Mesodermal cell (in vitro differentiated cells): ENCODE data around the gene SMIM32.

Source experiments
- H3K27ac ChIP-seq: 2 replicates; pipeline ENCODE4 v1.7.0; 2013; ENCODE audit warnings: mild to moderate bottlenecking, low read depth, low read length, moderate library complexity; ENCODE audit not compliant: severe bottlenecking
- H3K36me3 ChIP-seq: 2 replicates; pipeline ENCODE4 v1.7.1; 2013; ENCODE audit warnings: mild to moderate bottlenecking, low read length, moderate library complexity; ENCODE audit not compliant: control insufficient read depth, insufficient read depth
- H3K4me1 ChIP-seq: one replicate; pipeline ENCODE4 v1.7.1; 2013; ENCODE audit warnings: mild to moderate bottlenecking, low read length; ENCODE audit not compliant: insufficient read depth, control insufficient read depth, poor library complexity, severe bottlenecking
- H3K4me3 ChIP-seq: 2 replicates; pipeline ENCODE4 v1.7.0; 2013; ENCODE audit warnings: low read length, control low read depth, mild to moderate bottlenecking; ENCODE audit not compliant: insufficient read depth, poor library complexity, severe bottlenecking; ENCODE audit errors: extremely low read depth
- H3K9me3 ChIP-seq: 2 replicates; pipeline ENCODE4 v1.7.1; 2013; ENCODE audit warnings: mild to moderate bottlenecking, low read length, moderate library complexity; ENCODE audit not compliant: control insufficient read depth
- WGBS, 2 experiments: methylation state at CpG; one replicate each; pipeline ENCODE4 v1.1.5; 2013; ENCODE audit warnings: missing lambda C conversion rate in 2 of 2; ENCODE audit not compliant: insufficient coverage in 2 of 2; 5-methylcytosine and 5-hydroxymethylcytosine counted together

SMIM32 gene

GRCh38 chr5:136186796-136187195, 6.2 kb downstream of the SMIM32 start:
- no peak overlapping the region for H3K27ac ChIP-seq
- H3K4me1 ChIP-seq = no peaks in the 10 kb centered on the region
- peaks cover 32% of the 10 kb centered on the region for H3K36me3 ChIP-seq
- H3K4me3 ChIP-seq = no peak overlapping the region
- no peaks in the 10 kb centered on the region for H3K9me3 ChIP-seq
- 100% methylated on average over 2 of the region's 2 CpGs for WGBS, 2 experiments

DNA sequence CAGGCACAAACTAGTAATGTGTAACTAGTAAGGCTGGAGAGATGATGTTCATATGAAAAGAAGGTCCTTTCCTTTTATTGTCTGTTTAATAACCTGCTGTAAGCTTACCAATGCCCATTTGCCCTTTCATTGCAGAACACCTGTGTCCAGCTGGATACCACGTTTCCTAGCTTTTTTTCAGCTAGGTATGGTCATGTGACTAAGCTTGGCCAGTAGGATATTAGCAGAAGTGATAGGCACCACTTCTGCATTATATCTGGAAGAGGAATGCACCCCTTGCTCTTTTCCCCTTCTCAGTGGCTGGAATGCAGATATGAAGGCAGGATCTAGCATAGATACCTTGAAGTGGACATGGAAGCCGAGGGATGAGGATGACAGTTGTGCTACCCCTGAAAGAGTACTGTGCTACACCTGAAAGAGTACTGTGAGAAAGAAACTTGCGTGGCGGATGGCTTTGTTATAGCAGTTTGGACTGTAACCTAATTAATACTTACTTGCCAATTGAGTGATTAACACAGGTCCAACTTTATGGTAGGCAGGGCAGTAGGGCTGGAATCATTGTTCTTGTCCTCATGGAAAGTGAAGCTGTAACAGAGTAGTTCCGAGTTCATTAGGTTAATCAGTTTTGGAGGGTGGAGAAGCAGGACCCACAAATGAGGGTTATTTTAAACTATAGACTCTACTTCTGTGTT, 6.8 kb downstream of the SMIM32 start:
- peaks cover 35% of the 10 kb centered on the region for H3K36me3 ChIP-seq
- H3K4me1 ChIP-seq = no peaks in the 10 kb centered on the region
- 95 to 100% methylated on average over 1 to 2 of the region's 5 CpGs for WGBS, 2 experiments
- no peaks in the 10 kb centered on the region for H3K9me3 ChIP-seq
- H3K4me3 ChIP-seq = no peak overlapping the region
- no peak overlapping the region for H3K27ac ChIP-seq

DNA sequence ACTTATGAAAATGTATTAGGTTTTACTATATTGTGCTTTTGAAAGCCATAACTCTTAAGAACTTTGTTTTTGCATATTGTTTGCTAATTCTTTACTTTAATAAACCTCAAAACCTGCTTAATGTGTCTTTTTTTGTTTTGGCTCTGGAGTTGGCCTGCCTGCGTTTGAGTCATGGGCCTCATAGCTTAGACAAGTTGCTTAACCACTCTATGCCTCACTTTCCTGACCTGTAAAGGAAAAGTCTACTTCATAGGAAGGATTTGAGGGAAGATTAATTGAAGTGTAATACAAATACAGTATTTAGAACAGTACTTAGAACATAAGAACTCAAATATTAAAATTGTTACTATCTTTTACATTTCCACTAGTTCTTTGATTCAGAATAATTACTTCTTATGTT, 10.3 kb downstream of the SMIM32 start:
- Histone ChIP-seq H3K36me3 (peaks cover 43% of the 10 kb centered on the region), H3K9me3 (no peaks in the 10 kb centered on the region), H3K4me3 (no peak overlapping the region), H3K4me1 (no peaks in the 10 kb centered on the region), H3K27ac (no peak overlapping the region)
- WGBS, 2 experiments = no CpG with 5 or more reads among the region's 1 CpG

DNA sequence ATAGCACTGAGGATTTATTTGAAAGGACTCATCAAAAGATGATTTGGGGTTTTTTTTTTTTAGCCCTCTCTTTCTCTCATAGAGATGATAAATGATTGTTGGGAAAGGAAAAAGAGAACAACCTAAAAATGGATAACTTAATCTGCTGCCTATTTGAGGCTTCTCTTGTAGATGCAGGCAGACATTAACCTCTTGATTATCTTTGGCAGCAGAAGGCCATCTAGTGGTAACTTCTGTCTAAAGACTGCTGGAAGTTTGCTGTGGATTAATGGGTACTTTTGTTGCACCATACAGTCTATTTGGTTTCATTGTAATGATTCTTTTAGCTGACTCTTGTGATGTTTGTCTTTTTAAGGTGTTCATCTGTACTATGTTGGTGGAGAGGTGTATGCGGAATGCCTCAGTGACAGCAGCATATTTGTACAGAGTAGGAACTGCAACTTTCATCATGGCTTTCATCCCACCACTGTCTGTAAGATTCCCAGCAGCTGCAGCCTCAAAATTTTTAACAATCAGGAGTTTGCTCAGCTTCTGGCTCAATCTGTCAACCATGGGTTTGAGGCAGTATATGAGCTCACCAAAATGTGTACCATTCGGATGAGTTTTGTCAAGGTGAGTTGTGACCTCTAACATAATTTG, 18.8 kb downstream of the SMIM32 start:
- Histone ChIP-seq H3K36me3 (peaks cover 68% of the 10 kb centered on the region), H3K27ac (no peak overlapping the region), H3K4me3 (no peak overlapping the region), H3K9me3 (no peaks in the 10 kb centered on the region), H3K4me1 (no peaks in the 10 kb centered on the region)
- 56% methylated on average over 1 of the region's 2 CpGs; no CpG with 5 or more reads in 1 of the 2 experiments for WGBS, 2 experiments

- 95 to 100% methylated on average over 3 of the region's 3 CpGs for WGBS, 2 experiments
- no peak overlapping the region for H3K27ac ChIP-seq
- no peaks in the 10 kb centered on the region for H3K4me1 ChIP-seq
- no peak overlapping the region for H3K4me3 ChIP-seq
- H3K36me3 ChIP-seq = peaks cover 64% of the 10 kb centered on the region
- no peaks in the 10 kb centered on the region for H3K9me3 ChIP-seq
Observed at GRCh38 chr5:136169218-136169617, 23.7 kb downstream of the SMIM32 start.

DNA sequence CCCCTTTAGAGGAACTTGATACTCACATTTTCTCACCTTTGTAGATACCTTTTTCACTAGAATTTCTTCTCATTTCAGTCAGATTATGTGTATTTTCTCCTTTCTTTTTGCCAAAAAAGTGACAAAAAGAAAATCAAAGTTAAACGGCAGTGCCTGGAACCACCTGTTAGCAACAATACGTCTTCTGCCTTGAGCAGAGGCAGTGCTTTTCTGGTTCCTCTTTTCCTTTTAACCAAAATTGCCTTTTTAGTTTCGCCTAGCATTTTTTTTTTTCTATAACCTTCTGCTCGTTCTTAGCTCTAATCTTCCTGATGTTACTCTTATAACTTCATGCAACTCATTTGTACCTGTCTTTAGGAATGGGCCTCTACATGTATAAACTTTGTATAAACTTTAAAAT, 26.1 kb downstream of the SMIM32 start:
- Histone ChIP-seq H3K4me3 (no peak overlapping the region), H3K36me3 (peaks cover 68% of the 10 kb centered on the region), H3K27ac (no peak overlapping the region), H3K9me3 (no peaks in the 10 kb centered on the region), H3K4me1 (no peaks in the 10 kb centered on the region)
- 97 to 100% methylated on average over 3 to 4 of the region's 4 CpGs for WGBS, 2 experiments

DNA sequence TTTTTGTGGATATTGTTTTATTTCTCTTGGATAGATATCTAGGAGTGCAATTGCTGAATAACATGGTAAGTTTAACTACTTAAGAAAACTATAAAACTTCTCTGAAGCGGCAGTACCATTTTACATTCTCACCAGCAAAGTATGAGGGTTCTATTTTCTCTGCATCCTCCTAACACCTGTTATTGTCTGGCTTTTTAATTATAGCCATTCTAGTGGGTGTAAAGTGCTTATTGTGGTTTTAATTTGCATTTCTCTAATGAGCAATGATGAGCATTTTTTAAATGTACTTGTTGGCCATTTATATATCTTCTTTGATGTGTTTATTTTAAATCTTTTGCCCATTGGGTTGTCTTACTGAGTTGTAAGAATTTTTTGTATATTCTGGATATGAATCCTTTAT, 28.7 kb downstream of the SMIM32 start:
- Histone ChIP-seq H3K4me1 (no peaks in the 10 kb centered on the region), H3K27ac (no peak overlapping the region), H3K9me3 (no peaks in the 10 kb centered on the region), H3K4me3 (no peak overlapping the region), H3K36me3 (peaks cover 70% of the 10 kb centered on the region)
- no CpG with 5 or more reads among the region's 1 CpG for WGBS, 2 experiments

DNA sequence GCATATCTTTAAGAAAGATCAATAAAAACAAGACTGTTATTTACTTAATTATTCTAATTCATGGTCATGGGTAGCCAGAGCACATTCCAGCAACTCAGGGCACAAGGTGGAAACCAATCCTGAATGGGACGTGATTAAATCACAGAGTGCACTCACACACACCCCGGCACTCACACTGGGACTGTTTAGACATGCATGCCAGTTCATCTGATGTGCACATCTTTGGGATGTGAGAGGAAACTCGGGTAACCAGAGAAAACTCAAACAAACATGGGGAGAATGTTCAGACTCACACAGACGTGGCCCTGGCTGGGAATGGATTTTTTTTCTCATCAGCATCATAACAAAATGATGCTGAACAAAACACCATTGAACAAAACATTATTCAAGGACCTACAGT, 31.0 kb downstream of the SMIM32 start:
- Histone ChIP-seq H3K4me3 (no peak overlapping the region), H3K9me3 (no peaks in the 10 kb centered on the region), H3K27ac (no peak overlapping the region), H3K4me1 (no peaks in the 10 kb centered on the region), H3K36me3 (peaks cover 60% of the 10 kb centered on the region)
- 88 to 92% methylated on average over 2 to 3 of the region's 4 CpGs for WGBS, 2 experiments

GRCh38 chr5:136159457-136159856, 33.5 kb downstream of the SMIM32 start:
- H3K36me3 ChIP-seq = peaks cover 75% of the 10 kb centered on the region
- H3K9me3 ChIP-seq = no peaks in the 10 kb centered on the region
- H3K4me1 ChIP-seq = no peaks in the 10 kb centered on the region
- no CpG with 5 or more reads among the region's 3 CpGs for WGBS, 2 experiments
- H3K4me3 ChIP-seq = no peak overlapping the region
- H3K27ac ChIP-seq = no peak overlapping the region

- WGBS, 2 experiments = 100% methylated on average over 2 of the region's 5 CpGs; no CpG with 5 or more reads in 1 of the 2 experiments
- Histone ChIP-seq H3K27ac (no peak overlapping the region), H3K9me3 (no peaks in the 10 kb centered on the region), H3K4me3 (no peak overlapping the region), H3K4me1 (no peaks in the 10 kb centered on the region), H3K36me3 (peaks cover 75% of the 10 kb centered on the region)
Observed at GRCh38 chr5:136157514-136157913, 35.4 kb downstream of the SMIM32 start.

DNA sequence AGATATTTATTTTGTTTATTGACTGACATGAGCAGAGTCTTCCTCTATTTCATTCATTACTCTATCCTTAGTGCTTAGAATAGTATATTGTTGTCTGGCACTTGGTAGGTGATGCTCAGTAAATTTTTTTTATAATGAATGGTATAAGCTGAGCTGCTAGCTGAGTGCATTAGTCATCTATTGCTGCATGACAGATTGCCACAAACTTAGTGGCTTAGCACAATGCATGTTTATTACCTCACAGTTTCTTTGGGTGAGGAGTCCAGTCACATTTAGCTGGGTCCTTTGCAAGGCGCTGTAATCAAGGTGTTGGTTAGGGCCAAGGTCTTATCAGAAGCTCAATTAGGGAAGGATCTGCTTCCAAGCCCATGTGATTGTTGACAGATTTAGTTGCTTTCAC, 37.2 kb downstream of the SMIM32 start:
- WGBS, 2 experiments = 100% methylated on average over 1 of the region's 1 CpG; no CpG with 5 or more reads in 1 of the 2 experiments
- H3K4me3 ChIP-seq = no peak overlapping the region
- H3K36me3 ChIP-seq = peaks cover 73% of the 10 kb centered on the region
- H3K4me1 ChIP-seq = no peaks in the 10 kb centered on the region
- H3K9me3 ChIP-seq = no peaks in the 10 kb centered on the region
- H3K27ac ChIP-seq = no peak overlapping the region
